HepG2 (cell line): ENCODE data around the gene TST. TPM values are rescaled to one million over a fixed set of nuclear protein-coding genes. Genes with fewer than 3 reads are reported as not detected.
A peak's percentile ranks its signal among the peaks of the same experiment; 100 is the strongest.

ENCODE experiments used
- ATAC-seq: fragments of 200-7000 bp; cut with Tn5 transposase; 3 replicates; pipeline ENCODE4 v1.9.1; 2020; ENCODE audit warnings: mild to moderate bottlenecking, moderate library complexity
- BruUV-seq: library from RNA; stranded (reverse); fragments of 400-500 nt; replicated peaks from 2 replicates; lab custom pipeline; 2021; lab: Mats Ljungman, UMichigan
- CTCF ChIA-PET: fragments of 300-600 bp; formaldehyde crosslinking; extraction: SDS; loops from one replicate; lab custom pipeline; 2021; ENCODE audit warnings: low total read pairs, inconsistent platforms, low intra/inter-chr PET ratio; lab: Yijun Ruan, JAX
- POLR2A ChIA-PET: fragments of 350-600 bp; sonication (Branson Sonifier 250); formaldehyde crosslinking; loops from one replicate; lab custom pipeline; 2020; ENCODE audit warnings: antibody characterized with exemption, inconsistent platforms; lab: Yijun Ruan, JAX
- DNase-seq: peaks from one replicate; pipeline ENCODE4 v3.0.0-alpha.2; 2015; ENCODE audit warnings: low spot score
- FAIRE-seq: peaks from 3 replicates; lab custom pipeline; 2011; peaks lifted over from hg19 to GRCh38; lab: Jason Lieb, UNC
- H2AFZ ChIP-seq: one replicate; pipeline ENCODE4 v1.6.1; 2011; ENCODE audit warnings: low read length, inconsistent platforms
- H3K27ac ChIP-seq: fragments of 300-600 bp; 3 replicates; pipeline ENCODE4 v1.8.0; 2011; ENCODE audit warnings: mixed run types, mild to moderate bottlenecking, mixed read lengths, low read length, inconsistent platforms; ENCODE audit not compliant: insufficient read depth; ENCODE audit errors: extremely low read length
- H3K27me3 ChIP-seq, 2 experiments: fragments of 200-600 bp in 1 of 2; 2 replicates in 1 of 2; 3 replicates in 1 of 2; pipeline versions ENCODE4 v1.6.0 to v1.8.0; 2011; ENCODE audit warnings: low read length in 2 of 2, mild to moderate bottlenecking in 2 of 2, moderate library complexity in 2 of 2, inconsistent platforms in 1 of 2; ENCODE audit not compliant: insufficient read depth in 2 of 2, control insufficient read depth in 1 of 2
- H3K36me3 ChIP-seq, 2 experiments: fragments of 200-600 bp in 1 of 2; replicated peaks in 1 of 2; 2 replicates in 1 of 2; 3 replicates in 1 of 2; pipeline versions ENCODE4 v1.5.1 to v1.8.0; 2011; ENCODE audit warnings: low read length in 2 of 2, inconsistent platforms in 1 of 2; ENCODE audit not compliant: insufficient read depth in 2 of 2, control insufficient read depth in 1 of 2
- H3K4me1 ChIP-seq: 2 replicates; pipeline ENCODE4 v1.5.1; 2012; ENCODE audit warnings: low read length, inconsistent platforms; ENCODE audit not compliant: insufficient read depth
- H3K4me2 ChIP-seq: 2 replicates; pipeline ENCODE4 v1.6.0; 2011; ENCODE audit warnings: low read depth, low read length, inconsistent platforms
- H3K4me3 ChIP-seq, 3 experiments: fragments of 200-600 bp in 1 of 3; sonication (generic), shearing (Covaris generic) in 1 of 3; replicated peaks in 1 of 3; 2 replicates each; pipeline ENCODE4 v1.5.1; 2011 to 2016; ENCODE audit warnings: low read length in 3 of 3, inconsistent platforms in 2 of 3, low read depth in 2 of 3, mild to moderate bottlenecking in 2 of 3, control low read depth in 1 of 3, mixed read lengths in 1 of 3; ENCODE audit not compliant: insufficient read depth in 1 of 3
- H3K79me2 ChIP-seq: one replicate; pipeline ENCODE4 v1.6.1; 2011; ENCODE audit warnings: low read length, inconsistent platforms; ENCODE audit not compliant: insufficient read depth
- H3K9ac ChIP-seq: 2 replicates; pipeline ENCODE4 v1.6.0; 2011; ENCODE audit warnings: mild to moderate bottlenecking, low read depth, low read length, inconsistent platforms; ENCODE audit not compliant: insufficient read depth
- H3K9me3 ChIP-seq: 2 replicates; pipeline ENCODE4 v1.5.1; 2012; ENCODE audit warnings: mild to moderate bottlenecking, low read length
- H4K20me1 ChIP-seq: 2 replicates; pipeline ENCODE4 v1.6.0; 2011; ENCODE audit warnings: inconsistent platforms, mild to moderate bottlenecking, low read length, moderate library complexity; ENCODE audit not compliant: insufficient read depth
- AGO2 ChIP-seq: fragments of 200-400 bp; formaldehyde crosslinking; optimal IDR thresholded peaks from 2 replicates; pipeline ENCODE3; 2017; ENCODE audit warnings: mild to moderate bottlenecking, low read depth, low read length, moderate library complexity
- GATAD2A ChIP-seq: IDR thresholded peaks from 2 replicates; pipeline ENCODE4 v1.6.1; 2016
- HNF4A ChIP-seq: sonication (generic); formaldehyde crosslinking; IDR thresholded peaks from 2 replicates; pipeline ENCODE4 v1.4.0; 2020; ENCODE audit warnings: missing genetic modification reagents
- MAZ ChIP-seq, 2 experiments: sonication (generic) in 1 of 2; formaldehyde crosslinking in 1 of 2; IDR thresholded peaks; 2 replicates each; pipeline versions ENCODE4 v1.5.0 to v1.6.1; 2012 to 2020; ENCODE audit warnings: low read depth in 2 of 2, mild to moderate bottlenecking in 2 of 2, borderline replicate concordance in 1 of 2, improper control_type of control experiment in 1 of 2, low read length in 1 of 2, missing genetic modification reagents in 1 of 2, moderate library complexity in 1 of 2
- MED1 ChIP-seq: sonication (generic); formaldehyde crosslinking; IDR thresholded peaks from 2 replicates; pipeline ENCODE4 v1.4.0; 2020; ENCODE audit warnings: missing genetic modification reagents
- NR2F6 ChIP-seq, 2 experiments: IDR thresholded peaks; 2 replicates each; pipeline ENCODE4 v1.6.1; 2016; ENCODE audit warnings: antibody characterized with exemption in 1 of 2, mild to moderate bottlenecking in 1 of 2
- PAWR ChIP-seq: sonication (generic); formaldehyde crosslinking; IDR thresholded peaks from 2 replicates; pipeline ENCODE4 v1.4.0; 2020; ENCODE audit warnings: missing genetic modification reagents, mild to moderate bottlenecking, borderline replicate concordance
- RBFOX2 ChIP-seq: fragments of 200-400 bp; formaldehyde crosslinking; IDR thresholded peaks from 2 replicates; pipeline ENCODE4 v1.6.1; 2017; ENCODE audit warnings: low read depth, mild to moderate bottlenecking, low read length
- RBM22 ChIP-seq: fragments of 200-400 bp; formaldehyde crosslinking; optimal IDR thresholded peaks from 2 replicates; pipeline ENCODE3; 2017; ENCODE audit warnings: mild to moderate bottlenecking, low read length, moderate library complexity
- REL ChIP-seq: sonication (generic); formaldehyde crosslinking; conservative IDR thresholded peaks from 2 replicates; pipeline ENCODE4 v1.8.0; 2022; ENCODE audit warnings: mild to moderate bottlenecking, missing genetic modification reagents, moderate library complexity
- ZNF382 ChIP-seq: sonication (generic); formaldehyde crosslinking; IDR thresholded peaks from 2 replicates; pipeline ENCODE4 v1.5.0; 2020; ENCODE audit warnings: missing genetic modification reagents, mild to moderate bottlenecking, borderline replicate concordance
- ZNF773 ChIP-seq: sonication (generic); formaldehyde crosslinking; IDR thresholded peaks from 2 replicates; pipeline ENCODE4 v1.4.0; 2020; ENCODE audit warnings: missing genetic modification reagents, borderline replicate concordance
- WGBS: methylation state at CpG from one replicate; pipeline ENCODE4 v1.1.6; 2017; ENCODE audit warnings: low lambda C conversion rate; 5-methylcytosine and 5-hydroxymethylcytosine counted together
- in situ Hi-C: cut with HindIII; loops from 2 replicates; pipeline ENCODE4 v1.10.0; 2017; ENCODE audit warnings: low pct_unique_long_range_greater_than_20kb; ENCODE audit not compliant: extremely low pct_ligation_motif_present
- intact Hi-C: fragments of 100-400 bp; cut with micrococcal nuclease; formaldehyde crosslinking; loops from one replicate; pipeline ENCODE4 v1.10.0; 2022; ENCODE audit not compliant: unreplicated experiment
- polyA plus RNA-seq, 8 experiments: library from polyadenylated mRNA; depleted of rRNA in 3 of 8; stranded (reverse) in 7 of 8; unstranded in 1 of 8; fragments of >200 nt; fragmentation: Illumina TruSeq in 4 of 8; extraction: Trizol in 4 of 8; gene quantifications; 2 replicates each; pipeline versions ENCODE4 v1.2.1 to v1.2.3, GENCODE V29; 2011 to 2016; ENCODE audit warnings: low read depth in 4 of 8, missing spikeins in 1 of 8, mixed read lengths in 1 of 8; ENCODE audit not compliant: insufficient read depth in 1 of 8
- total RNA-seq, 5 experiments: library from RNA; depleted of rRNA; stranded (reverse); fragments of >200 nt; fragmentation: Illumina TruSeq; extraction: Trizol; gene quantifications; 2 replicates each; pipeline ENCODE4 v1.2.3, GENCODE V29; 2016; ENCODE audit warnings: low read depth in 1 of 5
- TF ChIP-seq, protein P1 (sequence below): sonication (generic); formaldehyde crosslinking; conservative IDR thresholded peaks from 2 replicates; pipeline ENCODE4 v1.4.0; 2020; ENCODE audit warnings: mild to moderate bottlenecking, missing genetic modification reagents, moderate library complexity
- TF ChIP-seq, protein P2 (sequence below): sonication (generic); formaldehyde crosslinking; IDR thresholded peaks from 2 replicates; pipeline ENCODE4 v1.5.1; 2020; ENCODE audit warnings: mild to moderate bottlenecking, missing genetic modification reagents, moderate library complexity

TST gene
- total and polyA plus RNA-seq, 2 of the 13 experiments (the other 11 are each of a cell fraction or from before 2014, with no cell fraction given) = 44.6 to 63.6 TPM

DNA sequence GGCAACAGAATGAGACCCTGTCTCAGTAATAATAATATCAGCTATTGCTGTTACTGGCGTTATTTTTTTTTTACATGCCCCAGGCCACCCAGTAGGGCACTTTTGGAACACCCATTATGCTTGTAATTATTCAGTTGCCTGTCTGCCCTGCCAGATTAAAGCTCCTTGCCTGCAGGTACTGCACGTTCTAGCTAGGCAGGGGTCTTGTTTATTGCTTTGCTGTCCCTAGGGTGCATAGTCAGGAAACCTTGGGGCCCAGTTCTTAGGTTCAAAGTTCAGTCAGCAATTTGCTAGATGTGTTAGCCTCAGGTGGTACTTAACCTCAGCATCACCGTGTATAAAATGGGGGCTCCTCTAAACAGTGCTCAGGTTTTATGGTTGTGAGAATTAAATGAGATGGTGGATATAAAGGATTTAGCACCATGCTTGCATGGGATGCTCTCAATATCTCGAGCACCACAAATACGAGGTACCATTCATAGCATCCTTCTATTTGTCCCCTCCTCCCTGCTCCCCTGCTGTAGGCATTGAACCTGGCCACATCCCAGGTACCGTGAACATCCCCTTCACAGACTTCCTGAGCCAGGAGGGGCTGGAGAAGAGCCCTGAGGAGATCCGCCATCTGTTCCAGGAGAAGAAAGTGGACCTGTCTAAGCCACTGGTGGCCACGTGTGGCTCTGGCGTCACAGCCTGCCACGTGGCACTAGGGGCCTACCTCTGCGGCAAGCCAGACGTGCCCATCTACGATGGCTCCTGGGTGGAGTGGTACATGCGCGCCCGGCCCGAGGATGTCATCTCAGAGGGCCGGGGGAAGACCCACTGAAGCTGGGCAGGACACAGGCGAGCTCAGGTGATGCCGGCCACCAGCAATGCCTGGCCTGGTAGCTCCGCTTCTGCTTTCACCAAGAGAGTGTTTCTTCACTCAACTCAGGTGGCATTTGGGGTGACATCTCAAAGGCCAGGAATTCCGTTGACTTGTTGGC lies 9.7 kb upstream of the TST start:
- ATAC-seq = no peak
- WGBS = 92% methylated on average over 16 of the region's 22 CpGs
- in situ Hi-C loops = no loop called here
- Histone ChIP-seq H3K36me3 (peaks cover 13 to 41% of the 10 kb centered on the region in 2 experiments), H4K20me1 (no peaks in the 10 kb centered on the region), H3K9ac (no peak overlapping the region), H3K4me1 (peaks cover 95% of the 10 kb centered on the region), H3K4me3 (0 out of 6 replicates have a peak overlapping the region, but pooled peaks of 1 of the 3 experiments have one; percentile 0), H3K4me2 (no peak overlapping the region), H3K79me2 (peaks cover 11% of the 10 kb centered on the region), H3K9me3 (no peaks in the 10 kb centered on the region), H2AFZ (no peak overlapping the region), H3K27ac (peak overlapping the region; percentile 99), H3K27me3 (no peaks in the 10 kb centered on the region)
- CTCF ChIA-PET = no interaction called here
- FAIRE-seq = no peak
- BruUV-seq = no TSS peak
- no peak for DNase-seq
- intact Hi-C loops = no loop called here
- POLR2A ChIA-PET = interaction anchor here (1.5 to 13.3 kb wide), 3 partner anchors 10 to 499 kb away, joined by 3 to 383 read pairs (median 227); partner anchors contain the start of genes EIF3D, MPST and TST
- 0 out of 2 replicates have a peak, but pooled peaks have one; percentile 19 for TF ChIP-seq GATAD2A (CRISPR knock-in tag)
- TF ChIP-seq RBFOX2 = peak; percentile 64
- TF ChIP-seq, protein P1, sequence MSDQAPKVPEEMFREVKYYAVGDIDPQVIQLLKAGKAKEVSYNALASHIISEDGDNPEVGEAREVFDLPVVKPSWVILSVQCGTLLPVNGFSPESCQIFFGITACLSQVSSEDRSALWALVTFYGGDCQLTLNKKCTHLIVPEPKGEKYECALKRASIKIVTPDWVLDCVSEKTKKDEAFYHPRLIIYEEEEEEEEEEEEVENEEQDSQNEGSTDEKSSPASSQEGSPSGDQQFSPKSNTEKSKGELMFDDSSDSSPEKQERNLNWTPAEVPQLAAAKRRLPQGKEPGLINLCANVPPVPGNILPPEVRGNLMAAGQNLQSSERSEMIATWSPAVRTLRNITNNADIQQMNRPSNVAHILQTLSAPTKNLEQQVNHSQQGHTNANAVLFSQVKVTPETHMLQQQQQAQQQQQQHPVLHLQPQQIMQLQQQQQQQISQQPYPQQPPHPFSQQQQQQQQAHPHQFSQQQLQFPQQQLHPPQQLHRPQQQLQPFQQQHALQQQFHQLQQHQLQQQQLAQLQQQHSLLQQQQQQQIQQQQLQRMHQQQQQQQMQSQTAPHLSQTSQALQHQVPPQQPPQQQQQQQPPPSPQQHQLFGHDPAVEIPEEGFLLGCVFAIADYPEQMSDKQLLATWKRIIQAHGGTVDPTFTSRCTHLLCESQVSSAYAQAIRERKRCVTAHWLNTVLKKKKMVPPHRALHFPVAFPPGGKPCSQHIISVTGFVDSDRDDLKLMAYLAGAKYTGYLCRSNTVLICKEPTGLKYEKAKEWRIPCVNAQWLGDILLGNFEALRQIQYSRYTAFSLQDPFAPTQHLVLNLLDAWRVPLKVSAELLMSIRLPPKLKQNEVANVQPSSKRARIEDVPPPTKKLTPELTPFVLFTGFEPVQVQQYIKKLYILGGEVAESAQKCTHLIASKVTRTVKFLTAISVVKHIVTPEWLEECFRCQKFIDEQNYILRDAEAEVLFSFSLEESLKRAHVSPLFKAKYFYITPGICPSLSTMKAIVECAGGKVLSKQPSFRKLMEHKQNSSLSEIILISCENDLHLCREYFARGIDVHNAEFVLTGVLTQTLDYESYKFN (CRISPR knock-in tag) = 0 out of 2 replicates have a peak, but pooled peaks have one; percentile 12
- TF ChIP-seq PAWR (CRISPR knock-in tag) = no peak
- no peak for TF ChIP-seq NR2F6 (IDR thresholded peaks at IDR 0.05)
- TF ChIP-seq NR2F6 (CRISPR knock-in tag; IDR thresholded peaks at IDR 0.05) = no peak
- TF ChIP-seq, protein P2, sequence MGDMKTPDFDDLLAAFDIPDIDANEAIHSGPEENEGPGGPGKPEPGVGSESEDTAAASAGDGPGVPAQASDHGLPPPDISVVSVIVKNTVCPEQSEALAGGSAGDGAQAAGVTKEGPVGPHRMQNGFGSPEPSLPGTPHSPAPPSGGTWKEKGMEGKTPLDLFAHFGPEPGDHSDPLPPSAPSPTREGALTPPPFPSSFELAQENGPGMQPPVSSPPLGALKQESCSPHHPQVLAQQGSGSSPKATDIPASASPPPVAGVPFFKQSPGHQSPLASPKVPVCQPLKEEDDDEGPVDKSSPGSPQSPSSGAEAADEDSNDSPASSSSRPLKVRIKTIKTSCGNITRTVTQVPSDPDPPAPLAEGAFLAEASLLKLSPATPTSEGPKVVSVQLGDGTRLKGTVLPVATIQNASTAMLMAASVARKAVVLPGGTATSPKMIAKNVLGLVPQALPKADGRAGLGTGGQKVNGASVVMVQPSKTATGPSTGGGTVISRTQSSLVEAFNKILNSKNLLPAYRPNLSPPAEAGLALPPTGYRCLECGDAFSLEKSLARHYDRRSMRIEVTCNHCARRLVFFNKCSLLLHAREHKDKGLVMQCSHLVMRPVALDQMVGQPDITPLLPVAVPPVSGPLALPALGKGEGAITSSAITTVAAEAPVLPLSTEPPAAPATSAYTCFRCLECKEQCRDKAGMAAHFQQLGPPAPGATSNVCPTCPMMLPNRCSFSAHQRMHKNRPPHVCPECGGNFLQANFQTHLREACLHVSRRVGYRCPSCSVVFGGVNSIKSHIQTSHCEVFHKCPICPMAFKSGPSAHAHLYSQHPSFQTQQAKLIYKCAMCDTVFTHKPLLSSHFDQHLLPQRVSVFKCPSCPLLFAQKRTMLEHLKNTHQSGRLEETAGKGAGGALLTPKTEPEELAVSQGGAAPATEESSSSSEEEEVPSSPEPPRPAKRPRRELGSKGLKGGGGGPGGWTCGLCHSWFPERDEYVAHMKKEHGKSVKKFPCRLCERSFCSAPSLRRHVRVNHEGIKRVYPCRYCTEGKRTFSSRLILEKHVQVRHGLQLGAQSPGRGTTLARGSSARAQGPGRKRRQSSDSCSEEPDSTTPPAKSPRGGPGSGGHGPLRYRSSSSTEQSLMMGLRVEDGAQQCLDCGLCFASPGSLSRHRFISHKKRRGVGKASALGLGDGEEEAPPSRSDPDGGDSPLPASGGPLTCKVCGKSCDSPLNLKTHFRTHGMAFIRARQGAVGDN (CRISPR knock-in tag) = peak; percentile 50
- no peak for TF ChIP-seq ZNF382 (CRISPR knock-in tag)
- TF ChIP-seq MAZ (IDR thresholded peaks at IDR 0.05; ENCODE audit: borderline replicate concordance, low read depth, low read length) = no peak
- no peak for TF ChIP-seq MAZ (CRISPR knock-in tag; IDR thresholded peaks at IDR 0.05; ENCODE audit: low read depth)
- TF ChIP-seq HNF4A (CRISPR knock-in tag) = peak; percentile 55; the same call in 1 of the 2 replicates
- peak; percentile 84 for TF ChIP-seq AGO2
- no peak for TF ChIP-seq REL (CRISPR knock-in tag)
- peak; percentile 20 for TF ChIP-seq RBM22
- TF ChIP-seq ZNF773 (CRISPR knock-in tag) = no peak
- TF ChIP-seq MED1 (CRISPR knock-in tag) = 0 out of 2 replicates have a peak, but pooled peaks have one; percentile 28
